ENCODE data around the gene JPH3. TPM values are rescaled to one million over a fixed set of nuclear protein-coding genes. Genes with fewer than 3 reads are reported as not detected.
A peak's percentile ranks its signal among the peaks of the same experiment; 100 is the strongest.

Gene JPH3
- polyA plus RNA-seq, 1 experiment = not detected

- Histone ChIP-seq H3K27me3 (ENCODE audit: control insufficient read depth, insufficient read depth, low read length) (peaks cover 3% of the 10 kb centered on the region), H3K4me3 (ENCODE audit: low read depth, low read length) (no peak overlapping the region), H3K36me3 (ENCODE audit: control insufficient read depth, insufficient read depth, low read length) (no peaks in the 10 kb centered on the region)
- TF ChIP-seq CTCF (IDR thresholded peaks at IDR 0.05; ENCODE audit: insufficient read depth, low read depth, low read length) = no peak
- ChIA-PET POLR2A (no interaction called here), CTCF (interaction anchor here (3.1 kb wide), 1 partner anchor 8 kb away, joined by 20 read pairs; no protein-coding TSS in a partner anchor)
- no peak for DNase-seq (ENCODE audit: low read depth)
These were observed 26.1 kb downstream of the JPH3 start for GRCh38 chr16:87628246-87628923.

- no peak for TF ChIP-seq CTCF (IDR thresholded peaks at IDR 0.05; ENCODE audit: insufficient read depth, low read depth, low read length)
- no peak for DNase-seq (ENCODE audit: low read depth)
- Histone ChIP-seq H3K27me3 (ENCODE audit: control insufficient read depth, insufficient read depth, low read length) (peaks cover 3% of the 10 kb centered on the region), H3K36me3 (ENCODE audit: control insufficient read depth, insufficient read depth, low read length) (no peaks in the 10 kb centered on the region), H3K4me3 (ENCODE audit: low read depth, low read length) (no peak overlapping the region)
- ChIA-PET CTCF (no interaction called here), POLR2A (no interaction called here)
These were observed 26.6 kb downstream of the JPH3 start for GRCh38 chr16:87628940-87629339.

GRCh38 chr16:87631067-87631466 lies 28.8 kb downstream of the JPH3 start:
- POLR2A ChIA-PET = no interaction called here
- CTCF ChIA-PET = interaction anchor here (0.9 to 2.2 kb wide), 2 partner anchors 22 to 214 kb away, joined by 3 to 7 read pairs; no protein-coding TSS in a partner anchor
- TF ChIP-seq CTCF (IDR thresholded peaks at IDR 0.05; ENCODE audit: insufficient read depth, low read depth, low read length) = no peak
- H3K27me3 ChIP-seq (ENCODE audit: control insufficient read depth, insufficient read depth, low read length) = peaks cover 3% of the 10 kb centered on the region
- no peak for DNase-seq (ENCODE audit: low read depth)
- H3K36me3 ChIP-seq (ENCODE audit: control insufficient read depth, insufficient read depth, low read length) = no peaks in the 10 kb centered on the region
- no peak overlapping the region for H3K4me3 ChIP-seq (ENCODE audit: low read depth, low read length)

- ChIA-PET POLR2A (no interaction called here), CTCF (interaction anchor here (0.9 to 4.5 kb wide), 9 partner anchors 11 to 307 kb away, joined by 3 to 87 read pairs (median 20); partner anchors contain the start of gene MAP1LC3B)
- TF ChIP-seq CTCF (IDR thresholded peaks at IDR 0.05; ENCODE audit: insufficient read depth, low read depth, low read length) = no peak
- DNase-seq (ENCODE audit: low read depth) = no peak
- H3K36me3 ChIP-seq (ENCODE audit: control insufficient read depth, insufficient read depth, low read length) = no peaks in the 10 kb centered on the region
- H3K4me3 ChIP-seq (ENCODE audit: low read depth, low read length) = no peak overlapping the region
- peaks cover 3% of the 10 kb centered on the region; the same call in 1 of the 2 replicates for H3K27me3 ChIP-seq (ENCODE audit: control insufficient read depth, insufficient read depth, low read length)
These were observed 32.1 kb downstream of the JPH3 start for GRCh38 chr16:87634411-87634810.

GRCh38 chr16:87635541-87636049 lies 33.3 kb downstream of the JPH3 start:
- no peak for DNase-seq (ENCODE audit: low read depth)
- H3K36me3 ChIP-seq (ENCODE audit: control insufficient read depth, insufficient read depth, low read length) = no peaks in the 10 kb centered on the region
- peak; percentile 64 for TF ChIP-seq CTCF (IDR thresholded peaks at IDR 0.05; ENCODE audit: insufficient read depth, low read depth, low read length)
- H3K4me3 ChIP-seq (ENCODE audit: low read depth, low read length) = no peak overlapping the region
- ChIA-PET POLR2A (interaction anchor here (1.0 kb wide), 1 partner anchor 242 kb away, joined by 3 read pairs; no protein-coding TSS in a partner anchor), CTCF (interaction anchor here (0.7 to 4.5 kb wide), 48 partner anchors 9 to 318 kb away, joined by 3 to 87 read pairs (median 6); partner anchors contain the start of genes C16orf95 and MAP1LC3B)
- H3K27me3 ChIP-seq (ENCODE audit: control insufficient read depth, insufficient read depth, low read length) = peaks cover 4% of the 10 kb centered on the region; the same call in 1 of the 2 replicates

Data from BJ (cell line).